Daoy (cell line): ENCODE measurements around the gene SGF29. TPM values are rescaled to one million over a fixed set of nuclear protein-coding genes. Genes with fewer than 3 reads are reported as not detected.
A peak's percentile ranks its signal among the peaks of the same experiment; 100 is the strongest.
"Not testable (repeated sequence)": the region's sequence is repeated elsewhere in the genome, so short reads cannot be mapped to it uniquely, and the experiment has no call there.

ENCODE experiments used
- DNase-seq: peaks from one replicate; pipeline ENCODE4 v3.0.0-alpha.2; 2015; ENCODE audit warnings: low read depth
- total RNA-seq: library from RNA; depleted of rRNA; stranded (reverse); fragments of >200 nt; shearing (Covaris generic); gene quantifications from 2 replicates; pipeline ENCODE4 v1.2.3, GENCODE V29; 2014

The SGF29 gene
- total RNA-seq, 1 experiment from 2014 or later, result 24.3 TPM

- DNase-seq, result no peak
Measured at GRCh38 chr16:28610595-28611191, 57.0 kb downstream of the SGF29 start.

DNA sequence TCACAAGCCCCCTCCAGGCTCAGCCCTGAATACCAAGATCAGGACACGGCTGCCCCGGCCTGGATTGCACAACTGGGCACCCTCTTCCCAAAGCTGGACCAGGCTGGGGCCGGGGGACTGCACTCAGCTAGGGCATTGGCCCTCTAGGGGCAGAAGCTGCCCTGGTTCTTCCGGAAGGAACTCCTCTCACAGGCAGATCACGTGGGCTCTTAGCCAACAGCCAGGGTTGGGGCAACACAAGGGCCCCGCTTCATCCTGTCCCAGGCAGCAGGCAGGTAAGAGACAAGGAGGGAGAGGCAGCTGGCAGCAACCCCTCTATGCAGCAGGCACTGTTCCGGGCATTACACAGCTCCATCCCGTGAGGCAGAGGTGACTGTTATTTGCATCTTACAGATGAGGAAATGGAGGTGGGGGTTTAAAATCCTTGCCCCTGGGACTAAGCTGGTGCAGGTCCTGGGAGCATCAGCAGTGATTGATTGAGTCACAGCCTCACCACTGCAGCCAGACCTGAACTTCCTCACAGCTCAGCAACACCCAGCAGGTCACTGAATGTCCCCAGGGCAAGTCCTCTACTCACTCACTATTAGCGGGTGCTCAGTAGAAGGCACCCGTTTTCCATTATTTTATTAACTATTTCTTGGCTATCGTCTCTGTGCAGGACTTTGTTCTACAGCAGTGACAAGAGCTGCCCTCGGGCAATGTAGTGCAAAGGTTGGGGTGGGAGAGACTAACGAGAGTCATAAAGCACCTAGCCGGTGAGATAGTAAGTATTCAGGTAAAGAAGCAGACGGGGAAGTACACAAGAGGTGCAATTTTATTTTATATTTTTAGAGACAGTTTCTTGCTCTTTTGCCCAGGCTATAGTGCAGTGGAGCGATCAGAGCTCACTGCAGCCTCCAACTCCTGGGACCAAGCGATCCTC lies 58.9 kb downstream of the SGF29 start:
- DNase-seq, result not testable (repeated sequence)

GRCh38 chr16:28613912-28614311 lies 60.2 kb downstream of the SGF29 start:
- not testable (repeated sequence) for DNase-seq

DNA sequence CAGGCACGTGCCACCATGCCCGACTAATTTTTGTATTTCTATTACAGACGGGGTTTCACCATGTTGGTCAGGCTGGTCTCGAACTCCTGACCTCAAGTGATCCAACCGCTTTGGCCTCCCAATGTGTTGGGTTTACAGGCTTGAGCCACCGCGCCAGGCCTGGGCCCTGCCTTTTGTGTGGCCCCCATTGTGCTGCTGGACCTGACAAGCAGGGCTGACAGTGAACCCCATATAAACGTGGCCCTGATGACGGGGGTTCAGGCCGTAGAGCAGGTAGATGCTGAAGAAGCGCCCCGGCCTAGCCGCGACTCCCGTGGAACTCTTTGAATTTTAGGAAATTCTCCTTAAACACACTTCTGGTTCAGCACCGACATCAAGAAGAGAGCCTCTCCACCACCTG lies 60.8 kb downstream of the SGF29 start:
- not testable (repeated sequence) for DNase-seq

- DNase-seq, result not testable (repeated sequence)
Measured at GRCh38 chr16:28615486-28616223, 61.9 kb downstream of the SGF29 start.

DNA sequence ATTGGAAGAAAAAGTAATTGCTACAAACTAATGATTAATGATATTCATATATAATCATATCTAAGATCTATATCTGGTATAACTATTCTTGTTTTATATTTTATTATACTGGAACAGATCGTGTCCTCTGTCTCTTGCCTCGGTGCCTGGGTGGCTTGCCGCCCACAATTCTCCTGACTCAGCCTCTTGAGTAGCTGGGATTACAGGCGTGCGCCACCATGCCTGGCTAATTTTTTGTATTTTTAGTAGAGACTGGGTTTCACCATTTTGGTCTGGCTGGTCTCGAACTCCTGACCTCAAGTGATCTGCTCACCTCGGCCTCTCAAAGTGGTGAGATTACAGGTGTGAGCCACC lies 62.5 kb downstream of the SGF29 start:
- DNase-seq, result not testable (repeated sequence)

- no peak for DNase-seq
Measured at GRCh38 chr16:28616636-28617035, 62.9 kb downstream of the SGF29 start.

GRCh38 chr16:28617874-28618273 lies 64.2 kb downstream of the SGF29 start:
- DNase-seq, result no peak

DNA sequence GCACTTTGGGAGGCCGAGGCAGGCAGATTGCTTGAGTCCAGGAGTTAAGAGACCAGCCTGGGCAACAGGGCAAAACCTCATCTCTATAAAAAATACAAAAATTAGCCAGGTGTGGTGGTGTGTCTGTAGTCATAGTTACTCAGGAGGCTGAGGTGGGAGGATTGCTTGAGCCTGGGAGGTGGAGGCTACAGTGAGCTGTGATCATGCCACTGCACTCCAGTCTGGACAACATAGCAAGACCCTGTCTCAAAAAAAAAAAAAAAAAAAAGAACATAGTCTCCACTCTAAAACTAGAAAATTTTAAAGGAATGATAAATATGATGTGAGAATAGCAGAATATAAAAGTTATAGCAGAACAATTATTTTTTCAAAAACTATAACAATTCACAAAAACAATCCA lies 66.6 kb downstream of the SGF29 start:
- DNase-seq, result not testable (repeated sequence)

DNA sequence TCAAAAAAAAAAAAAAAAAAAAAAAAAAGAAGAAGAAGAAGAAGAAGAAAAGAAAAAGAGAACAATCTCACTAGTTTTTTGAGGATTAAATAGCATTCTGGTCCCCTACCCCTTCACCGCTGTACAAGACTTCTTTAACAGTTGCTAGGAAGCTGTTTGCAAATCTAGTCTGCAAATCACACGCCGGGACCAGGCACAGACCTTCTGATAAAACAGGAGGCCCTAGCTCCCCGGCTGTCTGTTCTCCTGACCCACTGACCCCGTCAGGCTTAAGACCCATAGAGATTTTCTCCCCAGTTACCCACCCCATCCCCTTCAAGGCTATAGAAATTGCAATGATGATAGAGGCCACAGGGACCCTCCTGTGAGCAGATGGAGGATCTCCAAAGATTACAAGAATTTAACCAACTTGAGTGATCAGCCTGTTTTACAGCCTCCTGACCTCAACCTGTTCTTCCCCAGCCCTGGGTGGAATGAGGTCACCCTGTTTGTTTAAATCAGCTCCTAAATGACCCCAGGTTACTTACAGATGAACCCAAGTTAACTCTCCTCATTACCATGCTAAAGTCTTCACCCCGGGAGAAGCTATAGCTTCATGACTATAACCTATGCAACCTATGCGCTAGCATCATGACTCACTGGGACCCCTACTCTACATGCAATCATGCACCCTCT lies 67.9 kb downstream of the SGF29 start:
- no peak for DNase-seq

- not testable (repeated sequence) for DNase-seq
Measured at GRCh38 chr16:28622532-28623171, 68.9 kb downstream of the SGF29 start.

DNA sequence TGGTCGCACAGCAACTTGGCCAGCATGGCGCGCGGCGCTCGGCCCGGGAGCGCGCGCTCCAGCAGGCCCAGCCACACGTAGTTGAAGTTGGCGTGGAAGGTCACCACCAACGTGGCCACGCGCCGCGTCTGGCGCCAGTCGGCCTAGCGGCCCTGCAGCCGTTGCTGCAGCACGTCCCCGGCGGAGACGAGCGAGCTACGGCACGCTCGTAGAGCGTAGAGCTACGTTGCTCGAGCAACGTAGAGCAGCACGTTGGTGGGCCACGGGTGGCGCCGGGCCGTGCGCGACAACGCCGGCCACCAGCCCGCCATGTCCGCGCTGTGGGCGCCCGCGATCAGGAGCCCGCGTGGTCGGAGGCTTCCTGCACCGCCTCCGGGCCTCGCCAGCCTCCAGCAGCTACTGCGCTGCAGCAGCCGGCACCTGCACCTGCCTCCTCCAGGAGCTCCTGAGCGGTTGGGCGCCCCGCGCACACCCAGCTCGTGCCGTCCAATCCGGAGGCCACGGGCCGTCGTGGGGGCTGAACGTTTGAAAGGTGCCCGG lies 69.5 kb downstream of the SGF29 start:
- DNase-seq, result no peak

DNA sequence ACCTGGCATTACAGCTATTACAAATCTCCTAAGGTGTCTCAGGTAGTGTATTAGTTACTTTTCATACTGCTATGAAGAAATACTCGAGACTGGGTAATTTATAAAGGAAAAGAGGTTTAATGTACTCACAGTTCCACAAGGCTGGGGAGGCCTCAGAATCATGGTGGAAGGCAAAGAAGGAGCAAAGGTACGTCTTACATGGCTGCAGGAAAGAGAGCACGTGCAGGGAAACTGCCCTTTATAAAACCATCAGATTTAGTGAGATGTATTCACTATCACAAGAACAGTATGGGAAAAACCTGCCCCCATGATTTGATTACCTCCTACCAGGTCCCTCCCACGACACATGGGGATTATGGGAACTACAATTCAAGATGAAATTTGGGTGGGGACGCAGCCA lies 77.2 kb downstream of the SGF29 start:
- not testable (repeated sequence) for DNase-seq

DNA sequence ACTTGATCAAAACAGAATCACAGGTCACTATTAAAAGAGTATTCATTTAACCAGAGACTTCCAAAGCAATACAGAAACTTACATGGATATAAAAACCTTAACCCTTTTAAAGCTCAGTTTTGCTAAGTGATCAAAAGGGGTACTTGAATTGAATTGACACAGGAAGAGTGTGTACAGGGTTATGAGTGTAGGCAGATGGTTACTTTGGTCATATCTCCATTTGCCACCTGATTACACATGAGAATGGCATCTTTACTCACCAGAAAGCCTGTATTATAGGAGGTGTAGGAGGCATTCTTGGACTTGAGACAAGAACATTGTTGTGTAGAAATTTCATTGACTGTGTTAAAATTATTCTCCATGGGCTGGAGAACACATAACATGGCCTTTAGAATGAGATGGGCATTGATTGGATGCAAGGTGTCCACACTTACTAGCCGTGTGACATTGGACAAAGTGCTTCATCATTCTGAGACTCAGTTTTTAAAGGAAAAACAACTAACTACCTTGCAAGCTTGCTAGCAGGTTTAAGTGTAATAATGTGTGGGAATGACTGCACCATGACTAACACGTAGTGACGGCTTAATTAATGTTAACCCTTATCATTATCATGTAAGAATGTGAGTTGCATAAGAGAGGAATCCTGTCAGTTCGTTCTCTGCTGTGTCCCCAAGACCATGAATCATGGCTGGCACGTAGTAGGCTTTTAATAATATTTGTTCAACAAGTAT lies 82.5 kb downstream of the SGF29 start:
- peak; percentile 67 for DNase-seq

DNA sequence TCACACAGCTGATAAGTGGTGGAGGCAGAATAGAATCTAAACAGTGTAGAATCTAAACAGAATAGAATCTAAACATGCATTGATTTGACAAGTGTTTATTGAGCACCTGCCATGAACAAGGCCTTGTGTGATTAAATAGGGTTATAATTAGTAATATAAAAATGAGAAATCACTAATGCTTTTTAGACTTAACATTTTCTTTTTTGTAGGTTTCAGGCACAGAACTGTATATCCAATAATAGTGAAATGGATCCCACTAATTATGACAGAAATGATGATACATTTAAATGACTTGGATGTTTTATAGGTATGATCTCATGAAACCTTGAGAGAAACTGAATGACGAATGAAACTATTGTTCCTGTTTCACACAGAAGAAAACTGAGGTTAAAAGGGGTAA lies 84.0 kb downstream of the SGF29 start, which contains the start of gene NPIPB8:
TSS of gene NPIPB8 (plus strand) at position 301 of the 400 bp plus-strand sequence. CDS start 296 bp downstream, outside the sequence.
- not testable (repeated sequence) for DNase-seq

DNA sequence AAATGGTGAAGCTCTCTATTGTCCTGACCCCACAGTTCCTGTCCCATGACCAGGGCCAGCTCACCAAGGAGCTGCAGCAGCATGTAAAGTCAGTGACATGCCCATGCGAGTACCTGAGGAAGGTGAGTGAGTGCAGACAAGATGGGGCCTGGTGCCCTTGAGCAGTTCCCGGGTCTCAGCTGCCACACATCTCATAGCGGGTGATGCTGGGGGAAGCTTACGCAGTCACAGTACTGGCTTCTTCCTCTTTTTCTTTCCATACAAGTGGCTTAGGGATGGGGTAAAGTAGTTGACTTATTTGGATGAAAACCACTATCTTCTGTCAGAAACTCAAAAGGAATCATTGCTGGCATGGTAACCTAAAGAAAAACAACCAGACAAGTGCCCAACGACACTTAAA lies 84.6 kb downstream of the SGF29 start:
- DNase-seq, result not testable (repeated sequence)

DNA sequence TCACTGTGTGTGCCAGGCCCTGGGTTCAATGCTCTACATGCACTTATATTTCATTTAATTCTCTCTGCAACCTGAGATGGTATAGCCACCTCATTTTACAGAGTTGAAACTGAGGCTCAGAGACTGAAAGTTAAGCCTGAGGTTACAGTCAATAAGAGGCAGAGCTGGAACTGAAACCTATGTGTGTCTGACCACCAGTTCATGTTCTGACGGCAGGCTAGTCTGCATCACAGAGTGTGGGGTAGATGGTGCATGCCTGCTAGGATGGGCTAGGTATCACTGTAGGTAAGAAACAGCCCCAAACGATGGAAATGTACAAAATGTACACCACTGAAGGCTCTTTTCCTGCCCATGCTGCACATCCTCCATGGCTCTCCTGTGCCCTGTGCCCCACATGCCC lies 86.2 kb downstream of the SGF29 start:
- DNase-seq, result not testable (repeated sequence)
